Smooth muscle cell (in vitro differentiated cells): ENCODE measurements around the gene GEMIN7. TPM values are rescaled to one million over a fixed set of nuclear protein-coding genes. Genes with fewer than 3 reads are reported as not detected.

Experiments
- DNase-seq: peaks from one replicate; lab custom pipeline; 2025; ENCODE audit not compliant: unreplicated experiment; lab: John Stamatoyannopoulos, UW
- H2AFZ ChIP-seq: fragments of 200-600 bp; sonication (generic); 2 replicates; pipeline ENCODE4 v1.6.0; 2016; ENCODE audit warnings: antibody characterized with exemption, low read depth, mild to moderate bottlenecking
- H3F3A ChIP-seq: fragments of 200-600 bp; sonication (generic); 2 replicates; pipeline ENCODE4 v1.6.0; 2017; ENCODE audit warnings: antibody characterized with exemption, low read depth
- H3K27ac ChIP-seq: fragments of 200-600 bp; sonication (generic); 2 replicates; pipeline ENCODE4 v1.5.1; 2016; ENCODE audit warnings: low read depth, mild to moderate bottlenecking
- H3K27me3 ChIP-seq: fragments of 200-600 bp; sonication (generic); 2 replicates; pipeline ENCODE4 v1.6.1; 2016; ENCODE audit warnings: low read depth, mild to moderate bottlenecking
- H3K36me3 ChIP-seq: fragments of 200-600 bp; sonication (generic); 2 replicates; pipeline ENCODE4 v1.5.1; 2016; ENCODE audit warnings: low read depth
- H3K4me1 ChIP-seq: fragments of 200-600 bp; sonication (generic); 2 replicates; pipeline ENCODE4 v1.5.1; 2016; ENCODE audit warnings: low read depth
- H3K4me2 ChIP-seq: fragments of 200-600 bp; sonication (generic); 2 replicates; pipeline ENCODE4 v1.6.0; 2016; ENCODE audit warnings: mild to moderate bottlenecking
- H3K4me3 ChIP-seq: fragments of 200-600 bp; sonication (generic); 2 replicates; pipeline ENCODE4 v1.5.1; 2016; ENCODE audit warnings: mild to moderate bottlenecking
- H3K79me2 ChIP-seq: fragments of 200-600 bp; sonication (generic); 2 replicates; pipeline ENCODE4 v1.6.0; 2016; ENCODE audit warnings: low read depth, mild to moderate bottlenecking
- H3K9ac ChIP-seq: fragments of 200-600 bp; sonication (generic); 2 replicates; pipeline ENCODE4 v1.6.0; 2016; ENCODE audit warnings: low read depth
- H3K9me3 ChIP-seq: fragments of 200-600 bp; sonication (generic); replicated peaks from 2 replicates; pipeline ENCODE4 v1.5.1; 2016; ENCODE audit warnings: low read depth
- H4K20me1 ChIP-seq: fragments of 200-600 bp; sonication (generic); 2 replicates; pipeline ENCODE4 v1.6.0; 2016; ENCODE audit warnings: low read depth
- CTCF ChIP-seq: fragments of 200-600 bp; sonication (generic); IDR thresholded peaks from 2 replicates; pipeline ENCODE4 v1.5.1; 2017; ENCODE audit warnings: borderline replicate concordance, mild to moderate bottlenecking, antibody characterized with exemption; ENCODE audit not compliant: insufficient read depth, poor library complexity, severe bottlenecking
- WGBS: methylation state at CpG from one replicate; pipeline ENCODE4 v1.1.7; 2016; ENCODE audit warnings: low lambda C conversion rate; 5-methylcytosine and 5-hydroxymethylcytosine counted together
- polyA plus RNA-seq: library from polyadenylated mRNA; unstranded; fragments of >200 nt; fragmentation: Nextera tagmentation; extraction: Ambion mirVana; gene quantifications from 2 replicates; pipeline ENCODE4 v1.2.1, GENCODE V29; 2016
- total RNA-seq: library from RNA; depleted of rRNA; stranded (reverse); fragments of >200 nt; gene quantifications from 2 replicates; pipeline ENCODE4 v1.2.3, GENCODE V29; 2014

GEMIN7 gene
- total and polyA plus RNA-seq, 2 experiments from 2014 or later = 50.6 to 67.0 TPM

DNA sequence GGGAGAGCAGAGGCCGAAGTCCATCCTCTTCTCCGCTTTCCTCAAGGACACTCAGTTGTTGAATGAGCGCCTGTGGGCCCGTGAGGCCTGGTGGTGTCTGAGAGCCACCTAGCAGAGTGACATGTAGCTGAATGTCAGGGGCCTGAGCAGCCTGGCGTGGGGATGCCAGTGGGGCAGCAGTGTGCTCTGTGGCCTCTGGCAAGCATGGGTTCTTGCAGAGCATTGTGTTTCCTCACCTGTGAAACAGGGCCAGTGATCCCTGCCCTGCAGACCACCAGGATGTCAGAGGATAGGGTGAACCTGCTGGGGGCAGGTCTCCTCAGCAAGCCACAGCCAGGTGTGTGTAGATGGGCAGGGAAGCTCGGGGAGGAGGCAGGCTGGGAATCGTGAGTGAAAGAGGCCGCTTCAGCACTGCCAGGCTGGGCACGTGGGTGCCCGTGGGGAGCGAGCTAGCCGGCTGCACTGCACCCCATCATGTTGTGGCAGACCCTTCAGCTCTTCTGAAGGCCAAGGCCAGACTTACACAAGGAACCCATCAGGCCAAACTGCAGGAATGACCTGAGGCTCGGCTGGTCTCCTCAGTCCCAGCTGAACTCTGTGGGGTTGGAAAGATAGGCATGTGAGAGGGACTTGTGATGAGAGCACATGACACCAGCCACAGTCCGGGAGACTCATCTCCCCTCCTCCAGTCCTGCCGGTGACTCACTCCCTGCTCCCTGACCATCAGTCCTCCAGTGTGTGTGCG is 18.9 kb downstream of the GEMIN7 start:
- Histone ChIP-seq H2AFZ (no peak overlapping the region), H3K4me1 (peaks cover 35% of the 10 kb centered on the region), H3K4me3 (no peak overlapping the region), H3F3A (no peaks in the 10 kb centered on the region), H3K4me2 (peak overlapping the region; percentile 69), H3K27me3 (no peaks in the 10 kb centered on the region), H3K9ac (peak overlapping the region; percentile 65), H3K36me3 (no peaks in the 10 kb centered on the region), H3K27ac (peak overlapping the region; percentile 83), H3K79me2 (peaks cover 93% of the 10 kb centered on the region), H4K20me1 (peaks cover 92% of the 10 kb centered on the region), H3K9me3 (no peaks in the 10 kb centered on the region)
- WGBS = 65% methylated on average over 16 of the region's 16 CpGs
- DNase-seq = peak; percentile 44
- TF ChIP-seq CTCF = no peak

DNA sequence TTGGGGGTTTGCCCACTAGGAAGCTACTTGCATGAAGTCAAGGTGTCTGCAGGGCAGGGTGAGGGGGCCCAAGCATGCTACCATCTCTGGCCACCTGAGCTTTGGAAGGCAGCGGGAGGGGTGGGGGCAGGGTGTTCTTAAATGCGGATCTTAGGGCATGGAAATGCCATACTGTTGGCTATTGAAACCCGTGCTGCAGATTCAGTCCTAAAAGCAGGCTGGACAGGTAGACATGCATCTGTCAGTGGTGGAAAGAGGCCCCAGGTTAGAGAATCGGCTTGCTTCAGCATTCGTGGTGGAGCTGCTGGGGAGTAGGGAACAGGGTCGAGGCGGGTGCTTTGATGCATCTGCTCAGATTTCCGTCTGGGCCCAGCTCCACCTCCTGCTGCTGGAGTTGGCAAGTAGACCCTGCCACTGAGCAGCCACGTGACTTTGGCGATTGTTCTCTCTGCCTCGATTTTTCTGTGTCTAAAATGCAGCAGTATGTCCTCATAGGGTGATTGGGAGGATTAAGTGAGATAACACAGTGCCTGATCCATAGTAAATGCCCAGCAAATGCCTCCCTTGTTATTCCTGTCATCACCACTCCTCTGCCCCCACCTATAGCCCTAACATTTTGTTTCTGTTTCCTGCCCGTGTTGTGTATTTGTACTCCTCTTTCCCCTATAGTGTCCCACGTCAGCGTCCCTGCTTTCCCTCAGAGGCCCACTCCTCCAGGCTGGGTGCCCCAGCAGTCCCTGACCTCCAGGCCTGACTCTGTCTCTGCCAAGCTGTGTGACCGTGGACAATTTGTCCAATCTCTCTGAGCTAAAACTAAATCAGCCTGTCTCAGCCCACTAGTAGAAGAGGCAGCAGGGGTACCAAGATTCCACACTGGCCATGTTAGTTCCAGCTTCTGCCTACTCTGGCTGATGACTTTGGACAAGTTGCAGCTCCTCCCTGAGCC is 19.7 kb downstream of the GEMIN7 start:
- WGBS = 67% methylated on average over 15 of the region's 15 CpGs
- Histone ChIP-seq H3K27me3 (no peaks in the 10 kb centered on the region), H3K9me3 (no peaks in the 10 kb centered on the region), H3F3A (no peaks in the 10 kb centered on the region), H3K79me2 (peaks cover 93% of the 10 kb centered on the region), H3K4me2 (peak overlapping the region; percentile 69), H3K4me3 (no peak overlapping the region), H3K36me3 (no peaks in the 10 kb centered on the region), H2AFZ (no peak overlapping the region), H3K9ac (no peak overlapping the region), H3K4me1 (peaks cover 41% of the 10 kb centered on the region), H3K27ac (peak overlapping the region; percentile 83), H4K20me1 (peaks cover 98% of the 10 kb centered on the region)
- TF ChIP-seq CTCF = no peak
- DNase-seq = no peak

DNA sequence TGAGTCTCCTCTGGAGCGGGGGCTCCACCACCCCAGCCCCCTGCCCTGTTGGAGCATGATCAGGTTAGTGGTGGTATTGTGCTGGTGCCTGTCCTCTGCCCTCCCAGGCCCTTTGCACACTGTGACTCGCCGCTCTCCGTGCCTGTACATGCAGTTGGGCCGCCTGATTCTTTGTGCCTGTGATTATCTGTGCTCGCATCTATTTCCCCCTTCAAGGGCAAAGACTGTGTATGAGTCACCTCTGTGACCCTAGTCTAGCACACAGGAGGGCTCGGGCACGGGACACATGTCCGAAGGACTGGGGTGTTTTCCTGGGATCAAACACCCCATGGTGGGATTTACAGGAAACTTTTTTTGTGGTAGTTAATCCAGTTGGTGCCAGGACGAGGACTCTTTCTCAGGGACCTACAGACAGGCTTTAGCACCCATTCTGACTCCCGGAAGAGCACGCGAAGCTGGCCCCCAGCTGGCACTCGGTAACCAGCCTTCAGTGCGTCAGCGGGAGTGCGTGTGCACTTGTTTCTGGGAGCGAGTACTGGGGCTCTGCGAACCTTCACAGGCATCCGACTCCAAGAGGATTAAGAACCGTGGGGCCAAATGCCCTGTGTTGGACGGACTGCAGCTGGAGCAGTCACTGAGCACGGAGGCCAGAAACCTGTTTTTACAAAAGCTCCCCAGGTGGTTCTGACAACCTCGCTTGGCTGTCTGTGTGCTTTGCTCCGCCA is 20.6 kb downstream of the GEMIN7 start:
- no peaks in the 10 kb centered on the region for H3K36me3 ChIP-seq
- H3F3A ChIP-seq = no peaks in the 10 kb centered on the region
- peak overlapping the region; percentile 69 for H3K4me2 ChIP-seq
- no peak overlapping the region for H2AFZ ChIP-seq
- DNase-seq = no peak
- peaks cover 44% of the 10 kb centered on the region for H3K4me1 ChIP-seq
- peaks cover 99% of the 10 kb centered on the region for H4K20me1 ChIP-seq
- H3K9me3 ChIP-seq = no peaks in the 10 kb centered on the region
- H3K9ac ChIP-seq = no peak overlapping the region
- H3K27ac ChIP-seq = peak overlapping the region; percentile 83
- TF ChIP-seq CTCF = no peak
- no peak overlapping the region for H3K4me3 ChIP-seq
- H3K27me3 ChIP-seq = no peaks in the 10 kb centered on the region
- peaks cover 93% of the 10 kb centered on the region for H3K79me2 ChIP-seq
- 82% methylated on average over 25 of the region's 25 CpGs for WGBS
